CD4-positive, CD25-positive, alpha-beta regulatory T cell (primary cell): Measurements from ENCODE around the gene AIDA. TPM values are rescaled to one million over a fixed set of nuclear protein-coding genes. Genes with fewer than 3 reads are reported as not detected.

Experiments
- ATAC-seq, 2 donors: fragments of 150-1000 bp; cut with Tn5 transposase; one replicate each; pipeline ENCODE4 v1.10.0; 2021; ENCODE audit warnings: low read depth in 2 of 2, moderate number of reproducible peaks in 2 of 2, moderate library complexity in 1 of 2
- DNase-seq, 3 donors: peaks; one replicate each; pipeline versions ENCODE4 v3.0.0 to v3.0.0-alpha.2; 2012 to 2022; ENCODE audit warnings: mixed read lengths in 1 of 3
- H3K27ac ChIP-seq: one replicate; pipeline ENCODE4 v1.7.0; 2013; ENCODE audit warnings: mild to moderate bottlenecking, low read length; ENCODE audit not compliant: insufficient read depth, poor library complexity, severe bottlenecking
- H3K27me3 ChIP-seq: one replicate; pipeline ENCODE4 v1.7.0; 2013; ENCODE audit warnings: low read length; ENCODE audit not compliant: control insufficient read depth, insufficient read depth
- H3K36me3 ChIP-seq: one replicate; pipeline ENCODE4 v1.7.0; 2013; ENCODE audit warnings: mild to moderate bottlenecking, low read length, moderate library complexity; ENCODE audit not compliant: control insufficient read depth, insufficient read depth
- H3K4me1 ChIP-seq: 2 replicates; pipeline ENCODE4 v1.7.0; 2013; ENCODE audit warnings: mild to moderate bottlenecking, low read length; ENCODE audit not compliant: insufficient read depth, control insufficient read depth, poor library complexity, severe bottlenecking
- H3K4me3 ChIP-seq: one replicate; pipeline ENCODE4 v1.7.0; 2013; ENCODE audit warnings: low read depth, mild to moderate bottlenecking, low read length, moderate library complexity
- H3K9me3 ChIP-seq, 2 experiments: 1 replicate in 1 of 2; 2 replicates in 1 of 2; pipeline ENCODE4 v1.7.0; 2013; ENCODE audit warnings: low read length in 2 of 2, mild to moderate bottlenecking in 1 of 2, moderate library complexity in 1 of 2; ENCODE audit not compliant: control insufficient read depth in 2 of 2
- H3K27ac Mint-ChIP-seq, 3 donors: one replicate each; pipeline ENCODE4 v1.8.0; 2020 to 2022; ENCODE audit warnings: mild to moderate bottlenecking in 3 of 3, mixed read lengths in 3 of 3, moderate library complexity in 2 of 3
- H3K27me3 Mint-ChIP-seq: one replicate; pipeline ENCODE4 v1.8.0; 2022; ENCODE audit warnings: mild to moderate bottlenecking, mixed read lengths
- H3K36me3 Mint-ChIP-seq: one replicate; pipeline ENCODE4 v1.8.0; 2020; ENCODE audit warnings: mixed read lengths
- H3K4me1 Mint-ChIP-seq, 4 donors: one replicate each; pipeline ENCODE4 v1.8.0; 2020 to 2022; ENCODE audit warnings: mixed read lengths in 4 of 4, mild to moderate bottlenecking in 1 of 4
- H3K4me3 Mint-ChIP-seq, 4 donors: one replicate each; pipeline ENCODE4 v1.8.0; 2020 to 2022; ENCODE audit warnings: mild to moderate bottlenecking in 4 of 4, mixed read lengths in 4 of 4, moderate library complexity in 3 of 4
- H3K9me3 Mint-ChIP-seq, 7 donors: one replicate each; pipeline ENCODE4 v1.8.0; 2020 to 2022; ENCODE audit warnings: mixed read lengths in 7 of 7, mild to moderate bottlenecking in 3 of 7, moderate library complexity in 2 of 7
- polyA plus RNA-seq, 4 donors: library from polyadenylated mRNA; unstranded; fragments of 300-500 nt; fragmentation: Illumina TruSeq; gene quantifications; one replicate each; pipeline ENCODE4 v1.2.3, GENCODE V29; 2021
- total RNA-seq: library from RNA; stranded (reverse); gene quantifications from one replicate; pipeline ENCODE4 v1.2.3, GENCODE V29; 2022

The AIDA gene
- total and polyA plus RNA-seq, 5 donors from 2014 or later: 35.2 to 54.1 (median 41.8) TPM

DNA sequence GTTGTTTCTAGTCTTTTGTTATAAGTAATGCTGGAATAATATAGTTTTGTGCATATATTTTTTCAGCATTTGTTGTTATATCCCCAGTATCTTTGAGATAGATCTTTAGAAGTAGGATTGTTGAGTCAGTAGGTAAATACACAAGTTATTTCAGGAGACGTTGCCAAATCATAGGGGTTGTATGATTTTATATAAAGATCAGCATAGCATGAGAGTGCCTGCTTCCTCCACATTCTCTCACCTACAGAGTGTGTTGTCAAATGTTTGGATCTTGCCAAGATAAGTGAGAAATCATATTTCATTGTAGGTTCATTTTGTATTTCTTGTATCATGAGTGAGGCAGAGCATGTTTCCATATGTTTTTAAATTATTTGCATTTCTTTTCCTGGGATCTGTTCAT lies 69.8 kb downstream of the AIDA start:
- Histone ChIP-seq H3K9me3 (no peaks in the 10 kb centered on the region), H3K27me3 (no peaks in the 10 kb centered on the region), H3K4me3 (no peak overlapping the region), H3K4me1 (peaks cover 24% of the 10 kb centered on the region), H3K27ac (no peak overlapping the region), H3K36me3 (peaks cover 10% of the 10 kb centered on the region)
- Mint-ChIP-seq H3K9me3 (peaks cover 0 to 1% (median 0%) of the 10 kb centered on the region in 7 donors), H3K36me3 (peaks cover 6% of the 10 kb centered on the region), H3K27me3 (no peaks in the 10 kb centered on the region), H3K4me3 (peak overlapping the region in 3 of 4 donors; percentile 35 to 88 (median 49)), H3K27ac (peak overlapping the region in 2 of 3 donors; percentile 58 to 100), H3K4me1 (peaks cover 14 to 36% (median 27%) of the 10 kb centered on the region in 4 donors)
- no peak for DNase-seq
- no peak for ATAC-seq

DNA sequence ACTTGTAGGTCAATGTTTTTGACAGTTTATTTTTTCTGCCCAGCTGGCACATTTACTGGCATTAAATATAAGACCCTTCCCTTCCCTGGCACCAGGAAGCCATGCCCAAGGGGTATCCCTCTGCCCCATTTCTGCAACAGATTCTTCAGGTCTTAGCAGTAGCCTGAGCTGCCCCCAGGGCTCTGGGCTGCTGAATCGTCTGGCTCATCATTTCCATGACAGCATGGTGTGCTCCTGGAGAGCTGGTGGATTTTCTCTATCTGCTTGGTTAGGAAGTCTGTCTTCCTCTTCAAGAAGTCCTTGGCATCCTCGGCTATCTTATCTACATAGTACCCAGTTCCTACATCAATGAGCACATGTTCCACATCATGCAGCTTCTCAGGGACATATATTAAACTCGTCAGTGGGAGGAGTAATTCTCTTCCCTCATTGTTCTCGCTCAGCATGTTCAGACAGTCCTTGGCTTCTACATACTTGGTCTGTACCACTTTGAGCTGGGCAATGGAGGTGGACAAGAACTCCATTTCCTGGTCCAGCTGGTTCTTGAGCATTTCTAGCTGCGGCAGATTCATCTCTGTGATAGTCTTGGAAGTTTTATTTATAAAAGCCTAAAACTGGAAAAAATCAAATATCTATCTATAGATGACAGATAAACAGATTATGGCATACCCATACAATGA lies 70.9 kb downstream of the AIDA start:
- no peaks in the 10 kb centered on the region for H3K27me3 ChIP-seq
- H3K27ac ChIP-seq: no peak overlapping the region
- ATAC-seq (no peak), DNase-seq (no peak)
- H3K9me3 Mint-ChIP-seq: peaks cover 0 to 1% (median 0%) of the 10 kb centered on the region in 7 donors
- H3K4me3 Mint-ChIP-seq: peak overlapping the region in 2 of 4 donors; percentile 22 to 88
- H3K4me1 ChIP-seq: peaks cover 23% of the 10 kb centered on the region
- H3K27me3 Mint-ChIP-seq: no peaks in the 10 kb centered on the region
- no peak overlapping the region for H3K4me3 ChIP-seq
- peaks cover 12% of the 10 kb centered on the region for H3K36me3 ChIP-seq
- H3K4me1 Mint-ChIP-seq: peaks cover 10 to 30% (median 22%) of the 10 kb centered on the region in 4 donors
- H3K36me3 Mint-ChIP-seq: peaks cover 12% of the 10 kb centered on the region
- H3K9me3 ChIP-seq: no peaks in the 10 kb centered on the region
- H3K27ac Mint-ChIP-seq: peak overlapping the region in 1 of 3 donors; percentile 8

DNA sequence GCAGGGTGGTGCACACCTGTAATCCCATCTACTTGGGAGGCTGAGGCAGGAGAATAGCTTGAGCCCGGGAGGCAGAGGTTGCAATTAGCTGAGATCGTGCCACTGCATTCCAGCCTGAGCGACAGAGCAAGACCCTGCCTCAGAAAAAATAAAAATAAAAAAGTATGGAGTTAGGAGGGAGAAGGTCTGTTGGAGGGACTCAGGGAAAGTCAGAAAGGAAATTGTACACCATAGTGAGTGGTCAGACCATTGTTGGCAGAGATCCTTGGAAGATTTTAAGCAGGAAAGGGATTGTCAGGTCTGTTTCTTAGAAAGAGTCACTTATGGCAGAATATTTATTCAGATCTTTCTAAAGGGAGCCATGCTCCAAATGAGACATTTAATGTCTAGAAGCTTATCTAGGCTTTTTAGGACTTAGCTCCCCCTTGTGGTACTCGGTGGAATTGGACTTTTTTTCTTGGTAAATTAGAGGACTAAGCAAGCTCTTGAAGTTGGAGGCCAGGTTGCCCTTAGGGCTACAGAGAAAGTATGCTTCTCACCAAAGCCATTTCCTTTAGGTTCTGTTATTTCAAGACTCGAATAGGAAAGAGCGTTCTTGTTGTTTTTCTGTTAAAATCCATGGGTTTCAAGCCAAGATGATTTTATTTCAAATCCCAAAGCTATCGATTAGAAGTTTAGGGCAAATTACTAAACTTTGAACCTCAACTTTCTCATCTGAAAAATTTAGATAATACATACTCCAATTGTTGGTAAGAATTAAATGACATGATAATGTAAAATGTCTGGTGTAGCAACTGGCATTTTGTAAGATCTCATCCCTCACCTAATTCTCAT lies 77.9 kb downstream of the AIDA start:
- Mint-ChIP-seq H3K4me1 (peaks cover 3 to 14% (median 8%) of the 10 kb centered on the region in 4 donors), H3K27ac (peak overlapping the region in 2 of 3 donors; percentile 47 to 88), H3K9me3 (no peaks in the 10 kb centered on the region), H3K4me3 (peak overlapping the region in 1 of 4 donors; percentile 0), H3K36me3 (peaks cover 42% of the 10 kb centered on the region), H3K27me3 (no peaks in the 10 kb centered on the region)
- Histone ChIP-seq H3K4me3 (no peak overlapping the region), H3K27me3 (no peaks in the 10 kb centered on the region), H3K4me1 (no peaks in the 10 kb centered on the region), H3K27ac (no peak overlapping the region), H3K9me3 (no peaks in the 10 kb centered on the region), H3K36me3 (peaks cover 52% of the 10 kb centered on the region)
- peak; percentile 64 to 93 (median 82) for DNase-seq
- peak; percentile 81 to 92 for ATAC-seq

- Histone ChIP-seq H3K36me3 (peaks cover 61% of the 10 kb centered on the region), H3K4me1 (no peaks in the 10 kb centered on the region), H3K9me3 (no peaks in the 10 kb centered on the region), H3K27me3 (no peaks in the 10 kb centered on the region), H3K4me3 (no peak overlapping the region), H3K27ac (no peak overlapping the region)
- no peak for ATAC-seq
- Mint-ChIP-seq H3K9me3 (no peaks in the 10 kb centered on the region), H3K36me3 (peaks cover 57% of the 10 kb centered on the region), H3K27ac (no peak overlapping the region), H3K4me1 (peaks cover 3 to 14% (median 9%) of the 10 kb centered on the region in 4 donors), H3K4me3 (no peak overlapping the region), H3K27me3 (no peaks in the 10 kb centered on the region)
- no peak for DNase-seq
Observed at GRCh38 chr1:222632749-222633148, 79.5 kb downstream of the AIDA start.

DNA sequence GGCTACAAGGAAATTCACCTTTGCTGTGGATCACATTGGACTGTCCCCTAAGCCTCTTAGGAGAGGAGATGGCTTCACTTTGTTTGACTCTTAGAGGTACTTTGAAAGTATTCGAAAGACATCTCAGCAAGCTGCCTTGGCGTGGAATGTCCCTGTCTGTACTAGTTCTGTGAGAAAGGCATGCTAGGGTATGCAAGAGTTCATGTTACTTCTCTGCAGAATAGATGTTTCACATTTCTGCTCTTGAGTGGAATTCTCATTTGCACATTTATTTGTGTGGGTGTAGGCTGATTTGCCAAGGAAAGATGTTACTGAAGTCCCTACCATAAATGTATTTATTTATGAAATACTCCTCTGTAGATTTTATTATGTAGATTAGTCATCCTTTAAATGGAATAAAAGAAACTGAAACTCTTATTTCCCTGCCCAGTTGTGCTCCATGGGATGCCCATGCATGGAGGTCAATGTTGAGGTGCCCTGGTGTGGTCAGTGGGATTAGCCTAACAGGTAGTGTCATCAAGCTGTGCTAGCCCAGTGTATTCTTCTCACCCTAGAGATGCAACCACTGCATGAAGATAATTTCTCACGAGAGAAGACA lies 80.6 kb downstream of the AIDA start:
- DNase-seq: no peak
- no peaks in the 10 kb centered on the region for H3K9me3 Mint-ChIP-seq
- Histone ChIP-seq H3K4me3 (no peak overlapping the region), H3K4me1 (no peaks in the 10 kb centered on the region), H3K9me3 (no peaks in the 10 kb centered on the region), H3K27me3 (no peaks in the 10 kb centered on the region), H3K36me3 (peaks cover 64% of the 10 kb centered on the region), H3K27ac (no peak overlapping the region)
- peaks cover 3 to 14% (median 12%) of the 10 kb centered on the region in 4 donors for H3K4me1 Mint-ChIP-seq
- H3K27me3 Mint-ChIP-seq: no peaks in the 10 kb centered on the region
- H3K4me3 Mint-ChIP-seq: no peak overlapping the region
- ATAC-seq: no peak
- no peak overlapping the region for H3K27ac Mint-ChIP-seq
- peaks cover 60% of the 10 kb centered on the region for H3K36me3 Mint-ChIP-seq

DNA sequence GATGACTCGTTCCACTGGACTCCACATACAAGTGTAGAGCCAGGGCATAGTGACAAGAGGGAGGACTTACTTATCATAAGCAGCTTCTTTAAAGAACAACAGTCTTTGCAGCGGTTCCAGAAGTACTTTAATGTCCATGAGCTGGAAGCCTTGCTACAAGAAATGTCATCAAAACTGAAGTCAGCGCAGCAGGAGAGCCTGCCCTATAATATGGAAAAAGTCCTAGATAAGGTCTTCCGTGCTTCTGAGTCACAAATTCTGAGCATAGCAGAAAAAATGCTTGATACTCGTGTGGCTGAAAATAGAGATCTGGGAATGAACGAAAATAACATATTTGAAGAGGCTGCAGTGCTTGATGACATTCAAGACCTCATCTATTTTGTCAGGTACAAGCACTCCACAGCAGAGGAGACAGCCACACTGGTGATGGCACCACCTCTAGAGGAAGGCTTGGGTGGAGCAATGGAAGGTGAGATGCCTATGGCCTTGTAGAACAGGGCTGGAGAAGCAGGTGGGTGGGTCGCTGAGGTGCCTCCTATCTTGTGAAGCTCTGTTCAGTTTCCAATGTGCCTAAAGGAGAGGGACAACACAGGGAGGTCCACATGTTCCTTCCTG lies 82.3 kb downstream of the AIDA start:
- Histone ChIP-seq H3K27ac (no peak overlapping the region), H3K27me3 (no peaks in the 10 kb centered on the region), H3K4me1 (no peaks in the 10 kb centered on the region), H3K4me3 (no peak overlapping the region), H3K9me3 (no peaks in the 10 kb centered on the region), H3K36me3 (peaks cover 74% of the 10 kb centered on the region)
- Mint-ChIP-seq H3K27ac (peak overlapping the region in 1 of 3 donors; percentile 39), H3K4me3 (peak overlapping the region in 1 of 4 donors; percentile 33), H3K36me3 (peaks cover 54% of the 10 kb centered on the region), H3K27me3 (no peaks in the 10 kb centered on the region), H3K9me3 (no peaks in the 10 kb centered on the region), H3K4me1 (peaks cover 3 to 13% (median 9%) of the 10 kb centered on the region in 4 donors)
- no peak for DNase-seq
- no peak for ATAC-seq

GRCh38 chr1:222627232-222627631 lies 85.1 kb downstream of the AIDA start:
- Histone ChIP-seq H3K36me3 (peaks cover 77% of the 10 kb centered on the region), H3K4me1 (no peaks in the 10 kb centered on the region), H3K27me3 (no peaks in the 10 kb centered on the region), H3K9me3 (no peaks in the 10 kb centered on the region), H3K4me3 (no peak overlapping the region), H3K27ac (no peak overlapping the region)
- Mint-ChIP-seq H3K27me3 (no peaks in the 10 kb centered on the region), H3K4me1 (peaks cover 2 to 19% (median 8%) of the 10 kb centered on the region in 4 donors), H3K36me3 (peaks cover 61% of the 10 kb centered on the region), H3K27ac (no peak overlapping the region), H3K4me3 (no peak overlapping the region), H3K9me3 (no peaks in the 10 kb centered on the region)
- ATAC-seq (no peak), DNase-seq (no peak)
